A549 treated with Hydrocortisone at 1 μM for 4 hours (cell line): ENCODE results near the gene TMEM192. TPM values are rescaled to one million over a fixed set of nuclear protein-coding genes. Genes with fewer than 3 reads are reported as not detected.

Experiments
- total RNA-seq: library from RNA; stranded (reverse); fragments of 200-300 nt; extraction: Qiagen RNA extraction; gene quantifications from 5 replicates; pipeline ENCODE4 v1.2.3, GENCODE V29; 2022

The TMEM192 gene
- total RNA-seq: 7.3 to 11.0 TPM (median 8.0 TPM) in 5 replicates

GRCh38 chr4:165112368-165113121 is at the start of gene TMEM192:
TMEM192 (minus strand) TSS chr4:165112860; CDS start chr4:165112773, 87 bp downstream.

GRCh38 chr4:165053645-165054044 is 59.0 kb downstream of the TMEM192 start, which contains the start of gene TRIM75:
TRIM75 (plus strand) TSS chr4:165053866; CDS start chr4:165059148, 5,282 bp downstream.

DNA sequence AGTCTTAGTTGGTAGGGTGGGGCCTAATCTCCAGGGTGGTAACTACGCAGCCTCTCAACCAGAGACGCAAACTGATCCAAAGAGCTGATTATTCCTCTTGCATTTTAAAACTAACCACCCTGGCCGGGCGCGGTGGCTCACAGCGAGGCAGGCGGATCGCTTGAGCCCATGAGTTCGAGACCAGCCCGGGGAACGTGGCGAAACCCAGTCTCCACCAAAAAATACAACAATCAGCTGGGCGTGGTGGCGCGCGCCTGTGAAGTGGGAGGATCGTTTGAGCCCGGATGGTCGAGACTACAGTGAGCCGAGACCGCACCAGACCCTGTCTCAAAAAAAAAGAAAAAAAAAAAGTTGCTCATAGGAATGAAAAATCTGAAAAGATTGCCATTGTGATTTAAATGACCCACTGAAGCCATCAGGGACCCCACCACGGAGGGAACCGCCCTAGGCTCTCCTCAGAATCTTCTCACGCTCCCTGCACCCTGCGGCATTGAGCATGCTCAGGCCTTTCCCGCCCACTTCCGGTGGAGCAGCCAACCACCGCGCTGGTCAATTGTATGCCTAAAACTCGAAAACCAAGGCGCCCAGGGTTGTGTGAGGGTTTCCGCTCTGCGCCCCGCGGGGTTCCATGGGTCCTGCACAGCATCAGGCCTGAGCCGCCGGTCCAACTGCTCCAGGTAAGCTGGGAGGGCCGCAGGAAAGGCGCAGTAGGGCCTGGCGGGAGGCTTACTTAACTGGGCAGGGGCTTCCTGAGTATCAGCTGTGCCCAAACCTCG is 81.0 kb downstream of the TMEM192 start, which contains the start of gene TRIM60:
Gene TRIM60, plus strand, starts transcription at position 564 of the 776 bp plus-strand sequence. CDS start 8,074 bp downstream, outside the sequence.

Other genes starting within 250 kb of the TMEM192 start
- gene APELA, start 235.7 kb downstream of the TMEM192 start, total RNA-seq: not detected in 5 replicates
- gene TRIM61, start 135.2 kb downstream of the TMEM192 start, total RNA-seq: not detected in 5 replicates
- gene TRIM60, start 80.9 kb downstream of the TMEM192 start, total RNA-seq: not detected in 5 replicates
- not detected in 5 replicates for gene TRIM75, start 59.0 kb downstream of the TMEM192 start, total RNA-seq
- gene KLHL2, start 94.7 kb upstream of the TMEM192 start, total RNA-seq: 14.6 to 20.2 TPM (median 16.9 TPM) in 5 replicates
- 18.5 to 25.4 TPM (median 22.2 TPM) in 5 replicates for gene MSMO1, start 214.8 kb upstream of the TMEM192 start, total RNA-seq